GM19328 (cell line): ENCODE measurements around the gene OSGIN1.

Experiments used
- ATAC-seq: cut with Tn5 transposase; IDR thresholded peaks from one replicate; pipeline ENCODE4 v1.9.1; 2021; ENCODE audit warnings: mild to moderate bottlenecking, moderate library complexity; ENCODE audit not compliant: unreplicated experiment

OSGIN1 gene

DNA sequence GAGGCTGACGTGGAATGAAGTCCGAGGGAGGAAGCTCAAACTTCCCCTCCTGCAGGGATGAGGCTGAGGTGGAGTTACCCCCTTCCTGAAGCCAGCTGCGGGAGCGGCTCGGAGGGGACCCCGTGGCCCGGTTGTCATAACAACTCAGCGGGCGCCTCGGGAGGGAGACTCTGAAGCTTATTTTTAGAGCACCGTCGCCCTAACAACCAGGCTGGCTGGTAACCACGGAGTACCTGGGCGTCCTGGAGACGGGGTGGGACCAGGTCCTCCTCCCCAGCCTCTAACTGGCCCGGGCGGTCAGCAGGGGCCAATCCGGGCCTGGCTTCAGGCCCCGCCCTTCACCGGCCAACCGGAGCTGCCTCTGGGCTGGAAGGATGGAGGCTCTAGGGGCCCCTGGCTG, 42.7 kb downstream of the OSGIN1 start:
- no peak for ATAC-seq

- no peak for ATAC-seq
These were observed 43.6 kb downstream of the OSGIN1 start for GRCh38 chr16:83996481-83997252.

DNA sequence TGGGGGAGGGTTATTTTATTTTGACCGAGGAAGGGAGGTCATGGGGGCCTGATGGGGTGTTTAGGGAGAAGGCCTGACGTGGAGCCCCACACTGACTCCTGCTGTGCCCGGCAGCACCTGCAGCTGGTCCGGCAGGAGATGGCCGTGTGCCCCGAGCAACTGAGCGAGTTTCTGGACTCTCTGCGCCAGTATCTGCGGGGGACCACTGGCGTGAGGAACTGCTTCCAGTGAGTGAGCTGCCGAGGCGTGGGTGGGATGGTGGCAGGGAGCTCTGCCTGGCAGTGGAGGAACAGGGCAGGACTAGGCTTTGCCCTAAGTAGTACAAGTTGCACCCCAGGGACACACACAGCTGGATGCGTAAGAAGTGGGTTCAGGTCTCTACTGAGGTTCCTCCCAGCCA, 45.1 kb downstream of the OSGIN1 start:
- no peak for ATAC-seq

DNA sequence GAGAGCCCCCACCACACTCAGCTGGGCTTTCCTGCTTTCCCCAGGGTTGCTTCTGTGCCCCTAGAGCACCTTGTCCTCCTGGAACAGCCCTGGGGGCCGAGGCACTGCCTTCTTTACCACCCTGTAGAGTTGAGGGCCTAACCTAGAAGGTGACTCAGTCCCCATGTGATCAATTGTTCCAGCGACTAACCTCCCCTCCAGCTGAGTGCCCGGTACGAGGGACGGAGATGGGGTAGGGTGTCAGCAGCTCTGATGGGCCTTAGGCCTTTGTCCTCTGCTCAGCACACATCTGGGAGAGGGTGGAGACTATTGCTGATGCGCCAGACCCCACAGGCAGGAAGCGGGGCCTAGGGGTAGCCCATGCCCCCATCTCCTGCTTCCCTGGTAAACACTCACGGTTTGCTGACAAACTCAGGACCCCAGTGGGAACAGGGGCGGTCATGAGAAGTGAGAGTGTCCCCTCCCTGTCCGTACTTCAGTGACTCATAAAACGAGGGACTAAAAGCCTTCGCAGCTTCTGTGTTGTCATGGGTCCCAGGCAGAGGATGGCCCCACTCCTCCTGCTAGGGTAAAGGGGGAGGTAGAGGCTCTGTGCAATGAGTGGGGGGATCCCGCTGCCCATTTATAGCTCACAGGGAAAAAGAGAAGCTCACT, 48.1 kb downstream of the OSGIN1 start:
- ATAC-seq, result no peak

- no peak for ATAC-seq
These were observed 48.7 kb downstream of the OSGIN1 start for GRCh38 chr16:84001726-84002125.

DNA sequence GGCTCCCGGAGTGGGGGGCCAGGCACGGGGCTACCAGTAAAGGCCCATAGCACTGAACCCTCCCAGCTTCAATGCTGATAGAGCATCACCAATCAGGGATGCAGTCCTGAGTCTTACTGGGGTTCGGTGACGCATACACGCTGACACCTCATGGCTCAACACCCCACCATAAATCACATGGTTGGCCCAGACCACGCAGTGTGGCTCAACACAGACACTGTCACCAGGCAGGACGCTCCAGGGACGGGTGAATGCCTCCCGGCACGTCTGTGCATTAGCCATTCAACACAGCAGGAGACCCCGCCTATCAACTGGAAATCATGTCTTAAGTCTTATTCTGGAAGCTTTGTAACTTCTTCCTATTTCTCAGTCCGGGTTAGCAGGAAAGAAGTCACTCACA, 50.0 kb downstream of the OSGIN1 start:
- ATAC-seq, result no peak

DNA sequence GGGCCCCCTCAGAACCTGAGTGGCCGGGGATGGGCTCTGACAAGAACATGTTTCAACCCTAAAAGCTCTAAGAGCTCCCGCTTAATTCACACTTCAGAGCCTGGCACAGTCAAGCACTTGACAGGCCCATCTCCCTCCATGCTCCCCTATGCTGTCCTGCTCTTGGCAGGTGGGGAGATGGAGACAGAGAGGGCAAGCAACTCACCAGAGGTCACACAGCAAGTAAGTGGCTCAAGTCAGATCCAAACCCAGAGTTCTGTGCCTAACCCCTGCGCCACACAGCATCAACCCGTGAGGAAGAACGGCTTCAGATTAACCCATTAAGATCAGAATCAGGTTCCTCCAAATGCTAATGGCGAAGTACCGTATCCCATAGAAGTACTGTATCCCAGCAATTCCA, 51.4 kb downstream of the OSGIN1 start:
- ATAC-seq, result no peak

DNA sequence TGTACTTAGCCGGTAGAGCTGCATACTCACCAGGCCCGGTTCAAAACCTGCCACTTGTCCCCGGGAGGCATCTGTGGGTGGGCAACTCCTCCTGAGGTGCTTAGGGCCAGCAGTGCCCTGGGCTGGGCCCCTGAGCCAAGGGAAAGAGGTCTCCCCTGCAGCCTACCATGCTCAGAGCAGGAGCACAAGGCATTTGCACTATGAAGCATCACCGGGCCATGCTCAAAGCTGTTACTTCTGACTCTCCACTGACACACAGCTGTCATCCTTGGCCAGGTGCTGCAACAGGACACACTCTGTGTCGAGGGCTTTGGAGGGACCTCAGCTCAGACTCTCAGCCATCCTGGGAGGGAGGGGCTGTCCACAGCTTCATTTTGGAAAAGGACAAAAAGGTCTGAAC, 52.4 kb downstream of the OSGIN1 start:
- no peak for ATAC-seq

DNA sequence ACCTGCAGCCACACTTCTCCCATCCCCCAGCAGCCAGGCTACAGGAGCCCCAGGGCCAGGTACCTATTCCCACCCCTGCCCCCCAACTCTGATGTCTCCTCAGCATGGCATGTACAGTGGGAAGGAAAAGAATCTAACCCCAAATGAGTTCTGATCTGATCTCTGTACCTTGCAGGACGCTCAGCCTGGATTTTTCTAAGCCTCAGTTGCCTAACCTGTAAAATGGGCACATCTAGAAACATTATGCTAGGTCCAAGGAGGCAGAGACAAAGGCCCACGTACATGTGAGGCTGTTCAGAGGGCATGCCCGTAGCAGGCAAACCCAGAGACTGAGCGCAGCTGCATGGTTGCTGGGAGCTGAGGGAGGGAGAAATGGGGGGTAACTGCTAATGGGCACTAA, 54.5 kb downstream of the OSGIN1 start:
- no peak for ATAC-seq

DNA sequence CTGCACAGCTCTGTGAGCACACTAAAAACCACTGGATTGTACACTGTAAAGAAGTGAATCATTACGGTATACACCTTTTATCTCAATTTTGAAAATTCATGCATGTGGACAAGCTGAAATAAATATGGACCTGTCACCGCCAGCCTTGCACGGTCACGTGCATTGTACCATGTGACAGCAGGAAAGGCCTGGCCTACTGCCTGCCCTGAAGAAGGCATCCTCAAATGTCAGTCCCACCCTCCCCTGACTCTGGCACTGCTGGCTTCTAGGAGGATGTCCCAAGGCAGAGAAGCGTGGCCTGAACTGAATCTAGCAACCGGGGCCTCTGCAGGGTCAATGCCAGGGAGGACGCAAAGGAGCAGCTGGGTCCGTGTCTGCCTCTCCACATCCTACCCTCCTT, 54.9 kb downstream of the OSGIN1 start:
- no peak for ATAC-seq

DNA sequence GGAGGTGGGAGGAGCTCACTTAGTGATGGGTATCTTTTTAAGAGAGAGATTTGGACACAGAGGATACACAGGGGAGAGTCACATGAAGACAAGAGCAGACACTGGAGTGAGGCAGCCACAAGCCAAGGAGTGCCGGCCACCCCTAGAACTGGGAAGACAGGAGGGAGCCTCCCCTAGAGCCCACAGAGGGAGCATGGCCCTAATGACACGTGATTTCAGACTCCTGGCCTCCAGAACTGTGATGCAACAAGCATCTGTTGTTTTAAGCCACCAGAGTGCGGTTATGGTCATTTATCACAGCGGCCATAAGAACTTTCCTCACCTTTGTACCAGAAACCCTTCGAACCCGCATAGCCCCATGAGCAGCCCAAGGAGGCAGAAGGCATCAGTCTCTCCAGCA, 56.2 kb downstream of the OSGIN1 start:
- no peak for ATAC-seq

- peak; percentile 49 for ATAC-seq
These were observed 60.9 kb downstream of the OSGIN1 start for GRCh38 chr16:84013787-84014569.

GRCh38 chr16:84014570-84015327, 61.7 kb downstream of the OSGIN1 start:
- ATAC-seq, result no peak

DNA sequence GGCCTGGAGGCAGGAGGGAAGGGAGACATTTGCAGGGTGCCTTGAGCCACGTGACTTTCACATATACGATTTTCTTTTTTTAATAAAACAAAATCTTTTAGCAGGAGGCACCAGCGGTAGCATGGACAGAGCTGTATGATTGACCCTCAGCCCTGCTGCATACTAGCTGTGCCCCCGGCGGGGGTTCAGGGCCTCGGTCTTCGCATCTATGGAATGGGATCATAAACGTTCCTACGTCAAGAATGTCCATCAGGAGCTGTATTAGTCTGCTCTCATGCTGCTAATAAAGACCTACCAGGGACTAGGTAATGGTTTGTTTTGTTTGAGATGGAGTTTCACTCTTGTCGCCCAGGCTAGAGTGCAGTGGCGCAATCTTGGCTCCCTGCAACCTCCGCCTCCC, 62.4 kb downstream of the OSGIN1 start:
- ATAC-seq, result no peak
